ENCODE measurements around the gene CSTPP1. TPM values are rescaled to one million over a fixed set of nuclear protein-coding genes. Genes with fewer than 3 reads are reported as not detected.

The CSTPP1 gene
- total and polyA plus RNA-seq, 2 of the 4 experiments (the other 2 are of a cell fraction): 22.0 to 35.7 TPM

DNA sequence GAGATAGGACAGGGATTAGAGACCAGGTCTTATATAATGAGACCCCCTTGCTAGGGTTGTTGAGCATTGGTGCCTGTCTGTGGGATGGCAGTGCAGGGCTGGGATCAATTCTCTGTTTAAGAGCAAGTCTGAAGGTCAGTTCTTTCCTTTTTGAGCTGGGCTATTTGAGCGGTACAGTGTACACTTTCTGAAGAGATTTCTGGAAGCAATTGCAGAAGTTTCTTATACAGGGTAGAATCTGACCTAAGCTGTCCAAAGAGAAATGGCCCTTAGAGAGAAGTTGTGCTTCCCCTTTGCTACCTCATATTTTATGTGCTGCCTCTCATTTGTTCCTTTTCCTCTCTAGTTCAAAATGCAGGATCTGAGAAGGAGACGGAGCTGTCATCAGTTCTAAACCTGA lies 35.8 kb downstream of the CSTPP1 start:
- H4K8ac ChIP-seq (ENCODE audit: low read depth in 2 of 2, low read length in 2 of 2): no peak overlapping the region
- POLR2A ChIA-PET (ENCODE audit: unreplicated experiment): no interaction called here
- H4K20me1 ChIP-seq (ENCODE audit: insufficient read depth, low read length): no peaks in the 10 kb centered on the region
- no peak overlapping the region for H2BK5ac ChIP-seq (ENCODE audit: low read depth, low read length, poor library complexity, severe bottlenecking)
- H2AFZ ChIP-seq (replicated peaks; ENCODE audit: low read length, poor library complexity): no peak overlapping the region
- no peaks in the 10 kb centered on the region for H3K36me3 ChIP-seq (ENCODE audit: control insufficient read depth, insufficient read depth, low read length)
- TF ChIP-seq RCOR1 (IDR thresholded peaks at IDR 0.05; ENCODE audit: insufficient replicate concordance, low read length): no peak
- TF ChIP-seq FOS (IDR thresholded peaks at IDR 0.05; ENCODE audit: low read depth, low read length): no peak
- TF ChIP-seq MAZ (IDR thresholded peaks at IDR 0.05; ENCODE audit: borderline replicate concordance, low read depth, low read length): no peak
- TF ChIP-seq RAD21 (IDR thresholded peaks at IDR 0.05; ENCODE audit: low read length): no peak
- no peak for TF ChIP-seq CEBPB (IDR thresholded peaks at IDR 0.05; ENCODE audit: low read depth, low read length)
- TF ChIP-seq CHD1 (IDR thresholded peaks at IDR 0.05; ENCODE audit: low read depth, low read length): no peak
- TF ChIP-seq, protein P1, sequence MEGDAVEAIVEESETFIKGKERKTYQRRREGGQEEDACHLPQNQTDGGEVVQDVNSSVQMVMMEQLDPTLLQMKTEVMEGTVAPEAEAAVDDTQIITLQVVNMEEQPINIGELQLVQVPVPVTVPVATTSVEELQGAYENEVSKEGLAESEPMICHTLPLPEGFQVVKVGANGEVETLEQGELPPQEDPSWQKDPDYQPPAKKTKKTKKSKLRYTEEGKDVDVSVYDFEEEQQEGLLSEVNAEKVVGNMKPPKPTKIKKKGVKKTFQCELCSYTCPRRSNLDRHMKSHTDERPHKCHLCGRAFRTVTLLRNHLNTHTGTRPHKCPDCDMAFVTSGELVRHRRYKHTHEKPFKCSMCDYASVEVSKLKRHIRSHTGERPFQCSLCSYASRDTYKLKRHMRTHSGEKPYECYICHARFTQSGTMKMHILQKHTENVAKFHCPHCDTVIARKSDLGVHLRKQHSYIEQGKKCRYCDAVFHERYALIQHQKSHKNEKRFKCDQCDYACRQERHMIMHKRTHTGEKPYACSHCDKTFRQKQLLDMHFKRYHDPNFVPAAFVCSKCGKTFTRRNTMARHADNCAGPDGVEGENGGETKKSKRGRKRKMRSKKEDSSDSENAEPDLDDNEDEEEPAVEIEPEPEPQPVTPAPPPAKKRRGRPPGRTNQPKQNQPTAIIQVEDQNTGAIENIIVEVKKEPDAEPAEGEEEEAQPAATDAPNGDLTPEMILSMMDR (conservative IDR thresholded peaks at IDR 0.05; ENCODE audit: low read depth, low read length): no peak
- TF ChIP-seq MAFK (IDR thresholded peaks at IDR 0.05; ENCODE audit: low read depth, low read length): no peak
- no peak for TF ChIP-seq RFX5 (IDR thresholded peaks at IDR 0.05; ENCODE audit: low read depth, low read length)
- no peak for TF ChIP-seq SMC3 (IDR thresholded peaks at IDR 0.05; ENCODE audit: low read depth, low read length)
- TF ChIP-seq, protein P2, sequence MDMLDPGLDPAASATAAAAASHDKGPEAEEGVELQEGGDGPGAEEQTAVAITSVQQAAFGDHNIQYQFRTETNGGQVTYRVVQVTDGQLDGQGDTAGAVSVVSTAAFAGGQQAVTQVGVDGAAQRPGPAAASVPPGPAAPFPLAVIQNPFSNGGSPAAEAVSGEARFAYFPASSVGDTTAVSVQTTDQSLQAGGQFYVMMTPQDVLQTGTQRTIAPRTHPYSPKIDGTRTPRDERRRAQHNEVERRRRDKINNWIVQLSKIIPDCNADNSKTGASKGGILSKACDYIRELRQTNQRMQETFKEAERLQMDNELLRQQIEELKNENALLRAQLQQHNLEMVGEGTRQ (IDR thresholded peaks at IDR 0.05; ENCODE audit: low read depth, low read length): no peak
- no peak for TF ChIP-seq BHLHE40 (IDR thresholded peaks at IDR 0.05; ENCODE audit: low read depth, low read length)
- TF ChIP-seq NFE2L2 (IDR thresholded peaks at IDR 0.05; ENCODE audit: low read depth, low read length): no peak
- TF ChIP-seq MXI1 (IDR thresholded peaks at IDR 0.05; ENCODE audit: borderline replicate concordance, low read depth, low read length): no peak
- intact Hi-C loops (cut with micrococcal nuclease): no loop called here
- H3K9me3 ChIP-seq (ENCODE audit: control insufficient read depth, insufficient read depth, low read length): no peaks in the 10 kb centered on the region
- no CpG with 5 or more reads among the region's 2 CpGs for WGBS, 2 experiments (ENCODE audit: extremely low coverage in 2 of 2, insufficient read length in 1 of 2)
- no peak overlapping the region for H2BK120ac ChIP-seq (ENCODE audit: low read depth, low read length)
- peaks cover 5% of the 10 kb centered on the region for H3K4me1 ChIP-seq (ENCODE audit: control insufficient read depth, insufficient read depth, low read length)
- no peak overlapping the region for H3K9ac ChIP-seq (ENCODE audit: low read depth, low read length)
- no peak overlapping the region for H2BK15ac ChIP-seq (ENCODE audit: low read depth, low read length)
- H3K14ac ChIP-seq (replicated peaks; ENCODE audit: low read depth, low read length): no peak overlapping the region
- no peak overlapping the region for H3K4ac ChIP-seq (ENCODE audit: low read depth, low read length)
- H4K91ac ChIP-seq (ENCODE audit: insufficient read depth, low read depth, low read length): no peak overlapping the region
- peaks cover 6% of the 10 kb centered on the region for H3K9me1 ChIP-seq (ENCODE audit: insufficient read depth, low read length)
- dilution Hi-C loops (cut with HindIII; ENCODE audit: low sequenced_read_pairs, unreplicated experiment): no loop called here
- peaks cover 0 to 8% of the 10 kb centered on the region in 2 experiments; a peak in 3 of 4 replicates for H3K79me1 ChIP-seq (ENCODE audit: low read depth in 1 of 2, low read length in 2 of 2)
- H3K27ac ChIP-seq (ENCODE audit: insufficient read depth, low read length): no peak overlapping the region
- H3K27me3 ChIP-seq (ENCODE audit: control insufficient read depth, insufficient read depth, low read length): no peaks in the 10 kb centered on the region
- BruUV-seq (replicated peaks): no TSS peak
- H2BK20ac ChIP-seq (ENCODE audit: low read depth, low read length): no peak overlapping the region
- CTCF ChIA-PET: interaction anchor here (0.6 kb wide), 1 partner anchor 83 kb away, joined by 6 read pairs; no protein-coding TSS in a partner anchor
- no peak overlapping the region for H3K23ac ChIP-seq (ENCODE audit: low read depth, low read length)
- no peak overlapping the region for H2AK9ac ChIP-seq (replicated peaks; ENCODE audit: low read depth, low read length, poor library complexity)
- ATAC-seq (ENCODE audit: low read depth): no peak
- no peak for DNase-seq
- H3K4me3 ChIP-seq (ENCODE audit: insufficient read depth, low read depth, low read length): no peak overlapping the region
- no peak overlapping the region for H3K4me2 ChIP-seq (ENCODE audit: low read depth, low read length)
- no peak overlapping the region for H3K18ac ChIP-seq (ENCODE audit: low read depth, low read length)
- H2AK5ac ChIP-seq (ENCODE audit: low read depth, low read length): no peak overlapping the region
- in situ Hi-C loops (cut with MboI; ENCODE audit: low sequenced_read_pairs): no loop called here
- H4K5ac ChIP-seq (ENCODE audit: low read depth, low read length): no peak overlapping the region
- no peak overlapping the region for H3K56ac ChIP-seq (ENCODE audit: extremely low read depth, insufficient read depth, low read length)
